ENCODE measurements around the gene SLC23A1.
"Not testable (repeated sequence)": the region's sequence is repeated elsewhere in the genome, so short reads cannot be mapped to it uniquely, and the experiment has no call there.

Gene SLC23A1

GRCh38 chr5:139389701-139390638 lies 6.9 kb upstream of the SLC23A1 start, which contains the start of gene MZB1:
Gene MZB1 (minus strand): TSS chr5:139389913. CDS start chr5:139389856, 57 bp downstream.
- DNase-seq: peak; percentile 68

- no peak for DNase-seq
Measured at GRCh38 chr5:139388198-139388821, 5.2 kb upstream of the SLC23A1 start.

- no peak for DNase-seq
Measured at GRCh38 chr5:139387611-139388197, 4.6 kb upstream of the SLC23A1 start.

- not testable (repeated sequence) for DNase-seq
Measured at GRCh38 chr5:139386956-139387355, 3.9 kb upstream of the SLC23A1 start.

- no peak for DNase-seq
Measured at GRCh38 chr5:139386050-139386438, 2.9 kb upstream of the SLC23A1 start.

GRCh38 chr5:139385061-139386049 lies 2.3 kb upstream of the SLC23A1 start:
- no peak for DNase-seq

GRCh38 chr5:139384591-139385051 lies 1.5 kb upstream of the SLC23A1 start:
- DNase-seq: no peak

- no peak for DNase-seq
Measured at GRCh38 chr5:139383993-139384590, 995 bp upstream of the SLC23A1 start.

GRCh38 chr5:139382807-139383206 lies 290 bp downstream of the SLC23A1 start:
- peak; percentile 16 for DNase-seq

GRCh38 chr5:139381837-139382761 lies 998 bp downstream of the SLC23A1 start:
- DNase-seq: no peak

GRCh38 chr5:139379626-139380449 lies 3.3 kb downstream of the SLC23A1 start:
- DNase-seq: no peak

- no peak for DNase-seq
Measured at GRCh38 chr5:139378941-139379361, 4.1 kb downstream of the SLC23A1 start.

GRCh38 chr5:139378101-139378825 lies 4.8 kb downstream of the SLC23A1 start:
- no peak for DNase-seq

GRCh38 chr5:139377226-139377625 lies 5.9 kb downstream of the SLC23A1 start:
- DNase-seq: no peak

GRCh38 chr5:139376364-139376763 lies 6.7 kb downstream of the SLC23A1 start:
- no peak for DNase-seq

GRCh38 chr5:139374909-139375308 lies 8.2 kb downstream of the SLC23A1 start:
- DNase-seq: no peak

GRCh38 chr5:139371482-139372435 lies 11.3 kb downstream of the SLC23A1 start:
- DNase-seq: no peak

- DNase-seq: no peak
Measured at GRCh38 chr5:139369181-139369580, 13.9 kb downstream of the SLC23A1 start.
